Bronchial epithelial cell (primary cell): Measurements from ENCODE around the gene COX5B. TPM values are rescaled to one million over a fixed set of nuclear protein-coding genes. Genes with fewer than 3 reads are reported as not detected.
A peak's percentile ranks its signal among the peaks of the same experiment; 100 is the strongest.

Source experiments
- DNase-seq: peaks from one replicate; pipeline ENCODE4 v3.0.0-alpha.2; 2010; ENCODE audit warnings: low read depth
- FAIRE-seq: peaks from 2 replicates; lab custom pipeline; 2011; peaks lifted over from hg19 to GRCh38; lab: Jason Lieb, UNC
- H3K27me3 ChIP-seq: 2 replicates; pipeline ENCODE4 v1.5.1; 2011; ENCODE audit warnings: low read length; ENCODE audit not compliant: control insufficient read depth, insufficient read depth
- H3K36me3 ChIP-seq: 2 replicates; pipeline ENCODE4 v1.5.1; 2011; ENCODE audit warnings: low read length; ENCODE audit not compliant: control insufficient read depth, insufficient read depth
- H3K4me3 ChIP-seq: 2 replicates; pipeline ENCODE4 v1.5.1; 2011; ENCODE audit warnings: mild to moderate bottlenecking, low read depth, low read length, control low read depth
- CTCF ChIP-seq: IDR thresholded peaks from 2 replicates; pipeline ENCODE4 v1.5.1; 2011; ENCODE audit warnings: mild to moderate bottlenecking, moderate library complexity, low read length, control low read depth, inconsistent platforms; ENCODE audit not compliant: insufficient read depth, severe bottlenecking
- total RNA-seq: library from RNA; depleted of rRNA; stranded (reverse); fragments of >200 nt; gene quantifications from 2 replicates; pipeline ENCODE4 v1.2.1, GENCODE V29; 2014

The COX5B gene
- total RNA-seq, 1 donor from 2014 or later: 416 TPM

- H3K4me3 ChIP-seq: no peak overlapping the region
- TF ChIP-seq CTCF: no peak
- DNase-seq (peak; percentile 12), FAIRE-seq (no peak)
- peaks cover 18% of the 10 kb centered on the region for H3K36me3 ChIP-seq
- H3K27me3 ChIP-seq: no peaks in the 10 kb centered on the region
Measured at GRCh38 chr2:97653473-97653872, 7.6 kb downstream of the COX5B start.

GRCh38 chr2:97653874-97654273, 8.0 kb downstream of the COX5B start:
- no peak overlapping the region for H3K4me3 ChIP-seq
- no peak for TF ChIP-seq CTCF
- H3K27me3 ChIP-seq: no peaks in the 10 kb centered on the region
- H3K36me3 ChIP-seq: peaks cover 22% of the 10 kb centered on the region
- FAIRE-seq: no peak
- DNase-seq: no peak

- no peak overlapping the region for H3K4me3 ChIP-seq
- no peak for TF ChIP-seq CTCF
- H3K27me3 ChIP-seq: no peaks in the 10 kb centered on the region
- DNase-seq (no peak), FAIRE-seq (no peak)
- peaks cover 22% of the 10 kb centered on the region for H3K36me3 ChIP-seq
Measured at GRCh38 chr2:97654309-97654708, 8.4 kb downstream of the COX5B start.

GRCh38 chr2:97654791-97655190, 8.9 kb downstream of the COX5B start:
- Histone ChIP-seq H3K27me3 (no peaks in the 10 kb centered on the region), H3K36me3 (peaks cover 22% of the 10 kb centered on the region), H3K4me3 (no peak overlapping the region)
- DNase-seq (no peak), FAIRE-seq (no peak)
- no peak for TF ChIP-seq CTCF

GRCh38 chr2:97656129-97656755, 10.4 kb downstream of the COX5B start:
- Histone ChIP-seq H3K36me3 (peaks cover 28% of the 10 kb centered on the region), H3K4me3 (no peak overlapping the region), H3K27me3 (no peaks in the 10 kb centered on the region)
- DNase-seq (no peak), FAIRE-seq (peak; percentile 55)
- TF ChIP-seq CTCF: no peak
